Measurements from ENCODE around the gene MIA3.

MIA3 gene, protein sequence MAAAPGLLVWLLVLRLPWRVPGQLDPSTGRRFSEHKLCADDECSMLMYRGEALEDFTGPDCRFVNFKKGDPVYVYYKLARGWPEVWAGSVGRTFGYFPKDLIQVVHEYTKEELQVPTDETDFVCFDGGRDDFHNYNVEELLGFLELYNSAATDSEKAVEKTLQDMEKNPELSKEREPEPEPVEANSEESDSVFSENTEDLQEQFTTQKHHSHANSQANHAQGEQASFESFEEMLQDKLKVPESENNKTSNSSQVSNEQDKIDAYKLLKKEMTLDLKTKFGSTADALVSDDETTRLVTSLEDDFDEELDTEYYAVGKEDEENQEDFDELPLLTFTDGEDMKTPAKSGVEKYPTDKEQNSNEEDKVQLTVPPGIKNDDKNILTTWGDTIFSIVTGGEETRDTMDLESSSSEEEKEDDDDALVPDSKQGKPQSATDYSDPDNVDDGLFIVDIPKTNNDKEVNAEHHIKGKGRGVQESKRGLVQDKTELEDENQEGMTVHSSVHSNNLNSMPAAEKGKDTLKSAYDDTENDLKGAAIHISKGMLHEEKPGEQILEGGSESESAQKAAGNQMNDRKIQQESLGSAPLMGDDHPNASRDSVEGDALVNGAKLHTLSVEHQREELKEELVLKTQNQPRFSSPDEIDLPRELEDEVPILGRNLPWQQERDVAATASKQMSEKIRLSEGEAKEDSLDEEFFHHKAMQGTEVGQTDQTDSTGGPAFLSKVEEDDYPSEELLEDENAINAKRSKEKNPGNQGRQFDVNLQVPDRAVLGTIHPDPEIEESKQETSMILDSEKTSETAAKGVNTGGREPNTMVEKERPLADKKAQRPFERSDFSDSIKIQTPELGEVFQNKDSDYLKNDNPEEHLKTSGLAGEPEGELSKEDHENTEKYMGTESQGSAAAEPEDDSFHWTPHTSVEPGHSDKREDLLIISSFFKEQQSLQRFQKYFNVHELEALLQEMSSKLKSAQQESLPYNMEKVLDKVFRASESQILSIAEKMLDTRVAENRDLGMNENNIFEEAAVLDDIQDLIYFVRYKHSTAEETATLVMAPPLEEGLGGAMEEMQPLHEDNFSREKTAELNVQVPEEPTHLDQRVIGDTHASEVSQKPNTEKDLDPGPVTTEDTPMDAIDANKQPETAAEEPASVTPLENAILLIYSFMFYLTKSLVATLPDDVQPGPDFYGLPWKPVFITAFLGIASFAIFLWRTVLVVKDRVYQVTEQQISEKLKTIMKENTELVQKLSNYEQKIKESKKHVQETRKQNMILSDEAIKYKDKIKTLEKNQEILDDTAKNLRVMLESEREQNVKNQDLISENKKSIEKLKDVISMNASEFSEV (N-terminal part only)

DNA sequence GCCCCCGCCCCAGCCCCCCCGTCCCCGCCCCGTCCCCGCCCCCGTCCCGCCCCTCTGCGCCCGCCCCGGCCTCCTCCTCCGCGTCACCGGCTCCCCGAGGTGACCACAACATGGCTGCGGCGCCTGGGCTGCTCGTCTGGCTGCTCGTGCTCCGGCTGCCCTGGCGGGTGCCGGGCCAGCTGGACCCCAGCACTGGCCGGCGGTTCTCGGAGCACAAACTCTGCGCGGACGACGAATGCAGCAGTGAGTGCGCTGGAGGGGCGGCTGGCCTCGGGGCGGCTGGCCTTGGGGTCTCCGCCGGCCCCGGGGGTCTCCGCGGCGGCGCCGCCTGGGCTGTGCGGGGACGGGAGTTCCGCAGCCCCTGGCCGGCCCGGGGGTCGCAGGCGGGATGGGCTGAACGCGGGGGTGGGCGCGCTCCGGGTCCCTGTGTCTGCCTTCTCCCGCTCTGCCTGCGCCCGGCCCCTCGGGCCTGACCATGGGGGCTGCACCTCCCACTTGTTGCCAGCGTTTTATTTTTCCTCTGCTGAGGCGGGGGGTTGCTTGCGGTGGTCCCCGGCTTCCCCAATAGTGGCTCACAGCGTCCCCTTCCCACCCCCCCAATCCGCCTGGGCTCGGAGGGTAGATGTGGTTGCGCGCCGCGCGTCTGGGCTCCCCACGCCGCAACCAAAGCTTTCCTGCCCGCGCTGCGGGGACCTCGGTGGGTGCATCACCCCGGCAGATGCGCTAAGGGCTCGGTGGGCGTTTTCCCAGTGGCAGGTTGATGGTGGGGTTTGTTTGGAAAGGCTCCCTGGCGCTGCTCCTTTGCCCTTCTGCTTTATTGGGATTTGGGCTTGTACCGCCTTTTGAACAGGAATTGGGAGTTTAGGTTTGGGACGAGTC, at the start of gene MIA3:
Gene MIA3, plus strand, starts transcription at position 97 of the 879 bp plus-strand sequence. Its CDS starts 14 bp downstream, at position 111.
- peak; percentile 57 for DNase-seq (ENCODE audit: insufficient read length, low spot score)
- no peak for FAIRE-seq
- TF ChIP-seq, protein P1, sequence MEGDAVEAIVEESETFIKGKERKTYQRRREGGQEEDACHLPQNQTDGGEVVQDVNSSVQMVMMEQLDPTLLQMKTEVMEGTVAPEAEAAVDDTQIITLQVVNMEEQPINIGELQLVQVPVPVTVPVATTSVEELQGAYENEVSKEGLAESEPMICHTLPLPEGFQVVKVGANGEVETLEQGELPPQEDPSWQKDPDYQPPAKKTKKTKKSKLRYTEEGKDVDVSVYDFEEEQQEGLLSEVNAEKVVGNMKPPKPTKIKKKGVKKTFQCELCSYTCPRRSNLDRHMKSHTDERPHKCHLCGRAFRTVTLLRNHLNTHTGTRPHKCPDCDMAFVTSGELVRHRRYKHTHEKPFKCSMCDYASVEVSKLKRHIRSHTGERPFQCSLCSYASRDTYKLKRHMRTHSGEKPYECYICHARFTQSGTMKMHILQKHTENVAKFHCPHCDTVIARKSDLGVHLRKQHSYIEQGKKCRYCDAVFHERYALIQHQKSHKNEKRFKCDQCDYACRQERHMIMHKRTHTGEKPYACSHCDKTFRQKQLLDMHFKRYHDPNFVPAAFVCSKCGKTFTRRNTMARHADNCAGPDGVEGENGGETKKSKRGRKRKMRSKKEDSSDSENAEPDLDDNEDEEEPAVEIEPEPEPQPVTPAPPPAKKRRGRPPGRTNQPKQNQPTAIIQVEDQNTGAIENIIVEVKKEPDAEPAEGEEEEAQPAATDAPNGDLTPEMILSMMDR (IDR thresholded peaks at IDR 0.05; ENCODE audit: insufficient read depth, missing control alignments) = no peak

DNA sequence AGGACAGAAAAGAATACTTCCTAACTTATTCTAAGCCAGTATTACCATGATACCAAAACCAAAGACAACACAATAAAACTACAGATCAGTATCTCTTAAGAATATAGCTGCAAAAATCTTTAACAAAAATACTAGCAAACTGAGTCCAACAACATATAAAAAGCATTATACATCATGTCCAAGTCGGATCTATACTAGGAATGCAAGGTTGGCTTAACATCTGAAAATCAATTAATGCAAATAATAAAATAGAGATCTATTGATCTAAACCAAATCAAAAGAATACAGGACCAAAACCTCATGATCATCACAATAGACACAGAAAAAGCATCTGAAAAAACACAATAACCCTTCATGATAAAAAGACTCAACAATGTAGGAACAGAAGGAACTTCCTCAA, 47.1 kb upstream of the MIA3 start:
- TF ChIP-seq, protein P1 (IDR thresholded peaks at IDR 0.05; ENCODE audit: insufficient read depth, missing control alignments) = no peak
- FAIRE-seq (no peak), DNase-seq (ENCODE audit: insufficient read length, low spot score) (no peak)

DNA sequence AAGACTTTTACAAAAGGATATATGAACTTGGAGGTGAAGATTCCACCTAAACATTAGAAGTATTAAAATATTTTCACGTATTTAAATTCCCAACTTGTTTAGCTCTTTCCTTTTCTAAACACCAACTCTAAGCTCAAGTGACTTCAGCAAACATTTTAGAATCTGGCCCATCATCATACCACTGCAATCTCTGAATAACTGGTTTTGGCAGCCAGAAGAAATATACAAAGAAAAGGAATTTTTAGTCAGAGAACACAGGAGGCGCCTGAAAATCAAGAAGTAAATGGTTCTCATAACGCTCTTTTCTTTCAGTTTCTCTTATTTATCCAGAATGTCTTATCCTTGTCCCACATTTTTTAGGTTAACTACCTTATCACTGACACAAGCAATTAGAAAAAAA, 38.6 kb upstream of the MIA3 start:
- FAIRE-seq = peak; percentile 51
- no peak for DNase-seq (ENCODE audit: insufficient read length, low spot score)
- TF ChIP-seq, protein P1 (IDR thresholded peaks at IDR 0.05; ENCODE audit: insufficient read depth, missing control alignments) = no peak

DNA sequence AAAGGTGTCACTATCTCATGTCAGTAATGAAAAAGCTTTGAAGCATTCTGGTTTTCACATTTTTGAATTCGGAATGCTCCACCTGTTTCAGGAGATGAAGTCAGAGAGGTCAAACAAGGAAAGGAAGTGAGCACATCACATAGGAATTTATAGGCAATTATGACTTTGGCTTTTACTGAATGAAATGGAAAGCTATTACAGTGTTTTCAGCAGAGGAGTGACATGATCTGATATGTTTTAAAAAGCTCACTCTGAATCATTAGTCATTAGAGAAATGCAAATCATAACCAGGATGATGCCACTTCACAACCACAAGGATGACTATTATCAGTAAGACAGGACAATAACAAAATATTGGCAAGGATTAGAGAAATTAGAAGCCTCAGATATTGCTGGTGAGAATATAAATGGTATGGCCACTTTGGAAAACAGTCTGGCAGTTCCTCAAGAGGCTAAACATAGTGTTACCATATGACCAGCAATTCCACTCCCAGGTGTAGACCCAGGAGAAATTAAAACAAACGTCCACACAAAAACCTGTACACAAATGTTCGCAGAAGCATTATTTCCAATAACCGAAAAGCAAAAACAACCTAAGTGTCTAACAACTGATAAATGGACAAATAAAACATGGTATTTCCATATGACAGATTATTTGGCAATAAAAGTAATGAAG, 35.7 kb upstream of the MIA3 start:
- DNase-seq (ENCODE audit: insufficient read length, low spot score) (no peak), FAIRE-seq (peak; percentile 66)
- TF ChIP-seq, protein P1 (IDR thresholded peaks at IDR 0.05; ENCODE audit: insufficient read depth, missing control alignments) = no peak

DNA sequence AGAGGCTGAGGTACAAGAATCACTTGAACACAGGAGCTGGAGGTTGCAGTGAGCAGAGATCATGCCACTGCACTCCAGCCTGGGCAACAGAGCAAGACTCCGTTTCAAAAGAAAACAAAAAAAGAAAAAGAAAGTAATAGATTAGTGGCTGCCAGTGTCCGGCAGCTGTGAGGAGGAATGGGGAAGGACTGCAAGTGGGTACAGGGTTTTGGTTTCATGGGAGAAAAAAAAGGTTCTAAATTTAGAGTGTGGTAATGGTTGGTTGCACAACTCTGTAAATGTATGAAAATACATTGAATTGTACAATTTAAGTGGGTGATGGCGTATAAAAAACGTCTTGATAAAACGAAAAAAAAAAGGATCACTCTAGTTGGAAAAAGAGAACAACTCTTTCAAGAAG, 34.8 kb upstream of the MIA3 start:
- TF ChIP-seq, protein P1 (IDR thresholded peaks at IDR 0.05; ENCODE audit: insufficient read depth, missing control alignments) = no peak
- DNase-seq (ENCODE audit: insufficient read length, low spot score) = no peak

More for the DNA sequence above, 34.8 kb upstream of the MIA3 start:
- FAIRE-seq = no peak
